Adipose tissue (tissue), 3 donors: ENCODE results near the gene TESK2. TPM values are rescaled to one million over a fixed set of nuclear protein-coding genes. Genes with fewer than 3 reads are reported as not detected.

Experiments used
- H3K27ac ChIP-seq: one replicate; pipeline ENCODE4 v1.5.1; 2013; ENCODE audit warnings: low read depth, low read length
- WGBS, 3 donors: extraction: QIAGEN DNeasy Blood & Tissue Kit; methylation state at CpG; one replicate each; pipeline ENCODE4 v1.1.7; 2013; 5-methylcytosine and 5-hydroxymethylcytosine counted together
- polyA plus RNA-seq, 3 donors: library from polyadenylated mRNA; stranded (reverse); fragments of 200-250 nt; gene quantifications; one replicate each; pipeline ENCODE4 v1.2.3, GENCODE V29; 2013
- donor health status: healthy with polysubstance abuse.
- donor health status: Bipolar disorder and iron deficiency.
- donor health status: healthy.

TESK2 gene
- polyA plus RNA-seq, 3 donors, result 2.1 to 3.8 (median 3.8) TPM

DNA sequence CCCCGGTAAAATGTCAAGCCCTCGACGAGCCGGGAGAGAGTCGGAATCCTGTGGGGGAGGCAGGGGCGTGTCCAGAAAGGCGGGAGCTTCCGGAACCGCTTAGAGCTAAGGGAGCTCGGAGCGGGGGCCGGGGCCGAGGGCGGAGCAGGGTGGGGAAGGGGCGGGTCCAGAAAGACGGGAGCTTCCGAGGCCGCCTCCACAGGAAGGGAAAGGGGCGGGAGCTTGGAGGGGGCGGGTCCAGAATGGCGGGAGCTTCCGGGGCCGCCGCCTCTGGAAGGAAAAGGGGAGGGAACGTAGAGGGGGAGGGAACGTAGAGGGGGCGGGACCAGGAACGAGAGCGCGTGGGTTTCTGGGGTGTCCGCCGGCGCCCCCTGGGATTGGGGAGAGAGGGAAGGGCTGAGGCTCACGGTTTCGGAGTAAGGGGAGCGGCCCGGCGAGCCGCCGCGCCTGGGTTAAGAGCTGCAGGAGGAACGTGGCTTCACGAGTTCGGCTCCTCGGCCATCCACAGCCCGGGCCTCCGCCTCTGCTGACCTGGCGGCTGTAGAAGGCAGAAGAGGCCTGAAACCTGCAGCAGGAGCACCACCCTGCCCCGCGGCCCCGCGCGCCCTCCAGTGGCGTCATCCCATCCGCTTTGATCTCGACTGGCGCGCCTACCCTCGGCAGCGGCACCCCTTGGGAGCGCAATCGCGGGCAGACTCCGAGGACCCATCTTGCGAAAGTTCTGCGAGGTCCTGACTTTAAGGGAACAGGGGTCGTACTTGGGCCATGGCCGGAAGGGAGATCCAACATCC, 187.2 kb downstream of the TESK2 start:
- no peak overlapping the region for H3K27ac ChIP-seq
- 1% methylated on average over 51 to 68 of the region's 68 CpGs for WGBS, 3 donors

DNA sequence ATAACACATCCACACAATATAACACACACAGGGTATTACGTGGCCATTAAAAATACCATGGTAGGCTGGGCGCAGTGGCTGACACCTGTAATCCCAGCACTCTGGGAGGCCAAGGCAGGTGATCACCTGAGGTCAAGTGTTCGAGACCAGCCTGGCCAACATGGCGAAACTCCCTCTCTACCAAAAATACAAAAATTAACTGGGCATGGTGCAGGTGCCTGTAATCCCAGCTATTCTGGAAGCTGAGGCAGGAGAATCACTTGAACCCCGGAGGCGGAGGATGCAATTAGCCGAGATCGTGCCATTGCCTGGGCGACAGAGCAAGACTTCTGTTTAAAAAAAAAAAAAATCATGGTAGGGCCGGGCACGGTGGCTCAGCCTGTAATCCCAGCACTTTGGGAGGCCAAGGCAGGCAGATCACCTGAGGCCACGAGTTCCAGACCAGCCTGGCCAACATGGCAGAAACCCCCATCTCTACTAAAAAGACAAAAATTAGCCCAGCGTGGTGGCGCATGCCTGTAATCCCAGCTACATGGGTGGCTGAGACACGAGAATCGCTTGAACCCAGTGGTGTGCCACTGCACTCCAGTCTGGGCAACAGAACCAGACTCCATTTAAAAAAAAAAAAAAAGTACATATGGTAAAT, 188.3 kb downstream of the TESK2 start:
- no peak overlapping the region for H3K27ac ChIP-seq

DNA sequence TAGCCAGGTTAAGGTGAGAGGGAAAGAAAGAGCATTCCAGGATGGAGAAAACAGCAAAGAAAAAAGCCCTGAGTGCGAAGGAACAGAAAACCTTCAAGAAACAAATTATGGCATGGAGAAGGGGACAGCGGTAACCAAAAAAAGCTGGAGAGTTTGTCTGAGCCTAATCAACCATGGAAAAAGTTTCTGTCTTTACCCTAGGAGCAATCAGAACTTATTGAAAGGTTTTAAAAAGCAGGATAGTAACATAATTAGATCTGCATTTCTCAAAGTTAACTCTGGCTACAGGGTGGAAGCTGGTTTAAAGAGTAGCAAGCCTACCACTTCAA, 190.3 kb downstream of the TESK2 start:
- 62 to 81% (median 67%) methylated on average over 2 of the region's 2 CpGs for WGBS, 3 donors

More for the DNA sequence above, 188.3 kb downstream of the TESK2 start:
- WGBS, 3 donors, result 85 to 90% (median 88%) methylated on average over 16 of the region's 16 CpGs

DNA sequence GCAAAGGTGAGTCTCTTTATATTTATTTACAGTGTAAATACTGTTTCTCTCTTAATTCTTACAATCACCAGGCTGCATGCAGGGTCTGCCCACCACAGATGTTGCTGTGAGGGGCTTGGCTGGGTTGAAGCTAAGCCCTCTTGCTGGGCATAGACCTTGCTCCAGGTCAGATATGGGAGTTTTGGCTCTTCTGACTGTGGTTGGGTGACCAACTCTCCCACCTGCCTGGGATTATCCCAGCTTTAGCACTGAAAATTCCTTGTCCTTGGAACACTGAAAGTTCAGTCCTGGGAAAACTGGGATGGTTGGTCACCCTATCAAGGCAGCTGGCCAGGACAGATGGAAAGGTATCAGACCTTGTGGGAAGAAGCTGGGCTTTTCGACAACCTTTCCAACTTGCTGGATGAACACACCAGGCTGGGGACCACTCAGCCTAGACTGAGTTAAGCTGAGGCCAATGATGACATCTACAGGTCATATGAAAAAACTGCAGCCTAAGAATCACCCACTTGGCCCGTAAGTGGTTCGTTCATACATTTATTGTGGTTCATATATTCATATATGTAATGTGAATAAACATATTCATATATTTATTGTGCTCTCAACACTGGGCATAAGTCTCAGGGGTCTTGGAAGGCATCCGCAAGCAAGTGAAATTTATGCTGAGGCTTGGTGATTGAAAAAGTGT, 190.8 kb downstream of the TESK2 start:
- 9 to 11% (median 10%) methylated on average over 4 of the region's 4 CpGs for WGBS, 3 donors
- no peak overlapping the region for H3K27ac ChIP-seq

More for the DNA sequence above, 190.3 kb downstream of the TESK2 start:
- no peak overlapping the region for H3K27ac ChIP-seq

DNA sequence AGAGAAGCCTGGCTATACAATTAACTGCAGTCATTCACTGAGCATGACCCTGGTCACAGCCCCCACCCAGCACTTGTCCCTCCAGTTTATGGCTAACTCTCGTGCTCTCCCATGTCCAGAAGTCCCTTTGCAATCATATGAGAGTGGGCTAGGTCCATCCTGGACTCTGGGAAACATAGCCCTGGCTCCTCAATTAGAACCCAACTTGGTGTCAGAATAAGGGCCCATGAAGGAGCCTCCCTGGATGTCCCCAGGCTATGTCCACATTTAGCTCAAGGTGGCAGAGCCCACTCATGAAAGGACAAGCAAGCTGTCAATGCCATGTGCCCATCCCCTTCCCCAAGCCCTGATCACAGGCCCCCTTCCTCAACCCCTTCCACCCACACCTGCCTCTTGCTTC, 191.7 kb downstream of the TESK2 start:
- no peak overlapping the region for H3K27ac ChIP-seq
- WGBS, 3 donors, result 79 to 90% (median 89%) methylated on average over 1 of the region's 1 CpG

DNA sequence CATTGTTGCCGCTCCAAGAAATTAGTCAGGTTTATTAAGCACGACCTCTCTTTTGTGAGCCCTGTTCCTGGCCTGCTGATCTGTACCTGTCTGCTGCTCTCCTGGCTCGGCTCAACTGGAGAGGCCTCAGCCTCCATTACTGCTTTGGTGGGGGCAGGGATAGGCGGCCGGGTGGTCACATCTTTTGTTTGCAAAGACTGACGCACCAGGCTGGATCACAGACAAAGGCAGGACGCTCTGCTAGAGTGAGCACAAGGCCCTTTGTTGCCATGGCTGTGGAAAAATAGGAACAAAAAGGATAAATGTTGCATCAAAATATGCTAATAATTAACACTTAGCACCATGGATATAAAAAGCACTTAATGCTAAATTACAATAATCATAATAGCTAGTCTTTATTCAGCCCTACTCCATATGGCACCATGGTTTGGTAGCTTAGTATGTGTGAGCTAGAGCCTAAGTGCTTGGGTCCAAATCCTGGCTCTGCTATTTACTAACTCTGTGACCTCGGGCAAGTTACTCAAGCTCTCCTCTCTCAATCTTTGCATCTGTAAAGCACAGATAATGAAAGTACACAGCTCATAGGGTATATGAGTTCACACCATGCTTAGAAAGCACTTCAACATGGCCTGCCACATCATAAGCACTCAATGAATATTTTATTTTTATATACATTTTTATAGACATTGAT, 193.2 kb downstream of the TESK2 start:
- H3K27ac ChIP-seq, result no peak overlapping the region
- WGBS, 3 donors, result 64 to 79% (median 79%) methylated on average over 8 of the region's 8 CpGs

Other genes with a start within 250 kb of the TESK2 start
- 1 to 10 TPM in 1 of 3 donors, under 1 TPM in 2; 0.22 to 1.3 (median 0.62) TPM for gene HPDL, start 164.3 kb downstream of the TESK2 start, polyA plus RNA-seq
- 1 to 10 TPM; 4.6 to 9.8 (median 6.9) TPM for gene TOE1, start 151.0 kb downstream of the TESK2 start, polyA plus RNA-seq
- gene MUTYH, start 150.7 kb downstream of the TESK2 start, polyA plus RNA-seq, result 10 to 100 TPM in 2 of 3 donors, 1 to 10 TPM in 1; 8.9 to 18.3 (median 11.2) TPM
- 1 to 10 TPM in 2 of 3 donors, under 1 TPM in 1; 0.80 to 4.1 (median 1.0) TPM for gene CCDC163, start 8.9 kb upstream of the TESK2 start, polyA plus RNA-seq
- gene MMACHC, start 9.1 kb upstream of the TESK2 start, polyA plus RNA-seq, result 1 to 10 TPM; 2.4 to 3.9 (median 2.8) TPM
- 100 to 1,000 TPM; 123 to 508 (median 363) TPM for gene PRDX1, start 30.7 kb upstream of the TESK2 start, polyA plus RNA-seq
- 100 to 1,000 TPM; 108 to 162 (median 158) TPM for gene AKR1A1, start 59.7 kb upstream of the TESK2 start, polyA plus RNA-seq
- gene NASP, start 92.9 kb upstream of the TESK2 start, polyA plus RNA-seq, result 100 to 1,000 TPM in 1 of 3 donors, 10 to 100 TPM in 2; 37.2 to 117 (median 92.1) TPM
- 1 to 10 TPM in 1 of 3 donors, under 1 TPM in 2; 0.58 to 2.7 (median 0.77) TPM for gene CCDC17, start 132.9 kb upstream of the TESK2 start, polyA plus RNA-seq
- gene GPBP1L1, start 195.4 kb upstream of the TESK2 start, polyA plus RNA-seq, result 10 to 100 TPM; 31.8 to 40.2 (median 33.6) TPM
- 10 to 100 TPM; 13.8 to 18.2 (median 16.7) TPM for gene TMEM69, start 197.0 kb upstream of the TESK2 start, polyA plus RNA-seq